ACC112 (cell line): ENCODE results near the gene MDN1.

Source experiments
- H2AFZ ChIP-seq: fragments of 200-600 bp; sonication (generic); one replicate; pipeline ENCODE4 v1.6.0; 2017; ENCODE audit warnings: antibody characterized with exemption, low read length; ENCODE audit not compliant: unreplicated experiment
- H3K27ac ChIP-seq: fragments of 200-600 bp; sonication (generic); 2 replicates; pipeline ENCODE4 v1.5.1; 2014; ENCODE audit warnings: low read depth, mild to moderate bottlenecking, antibody characterized with exemption, low read length, moderate library complexity
- H3K27me3 ChIP-seq: fragments of 200-600 bp; sonication (generic); 2 replicates; pipeline ENCODE4 v1.6.1; 2014; ENCODE audit warnings: mild to moderate bottlenecking, antibody characterized with exemption, low read length, moderate library complexity, mixed read lengths; ENCODE audit not compliant: insufficient read depth
- H3K36me3 ChIP-seq: fragments of 200-600 bp; sonication (generic); 2 replicates; pipeline ENCODE4 v1.6.1; 2016; ENCODE audit warnings: mild to moderate bottlenecking, antibody characterized with exemption, low read length, moderate library complexity, mixed read lengths; ENCODE audit not compliant: insufficient read depth
- H3K4me1 ChIP-seq: fragments of 200-600 bp; sonication (generic); one replicate; pipeline ENCODE4 v1.6.1; 2016; ENCODE audit warnings: low read length, mixed read lengths; ENCODE audit not compliant: insufficient read depth, unreplicated experiment, control insufficient read depth
- H3K4me3 ChIP-seq: fragments of 200-600 bp; sonication (generic); 2 replicates; pipeline ENCODE4 v1.5.1; 2014; ENCODE audit warnings: mild to moderate bottlenecking, low read depth, low read length
- H3K79me2 ChIP-seq: fragments of 200-600 bp; sonication (generic); one replicate; pipeline ENCODE4 v1.6.0; 2016; ENCODE audit warnings: low read length; ENCODE audit not compliant: control insufficient read depth, unreplicated experiment, insufficient read depth

The MDN1 gene

DNA sequence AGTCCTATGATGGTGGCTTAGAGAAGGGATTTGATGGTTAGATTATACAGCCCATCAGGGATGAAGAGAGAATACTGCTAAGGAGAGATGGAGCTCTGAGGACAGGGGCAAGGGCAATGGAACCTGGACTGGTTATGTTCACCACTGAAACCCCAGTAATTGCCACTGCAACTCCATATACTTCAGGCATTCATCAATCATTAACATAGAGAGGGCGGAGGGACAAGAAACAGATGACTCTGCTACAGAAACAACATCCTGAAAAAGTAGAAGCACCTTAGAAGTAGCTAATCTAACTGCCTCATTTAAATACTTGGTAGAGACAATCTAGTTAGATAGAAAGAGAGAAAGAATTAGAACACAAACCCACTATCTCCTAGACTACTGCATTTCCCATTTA is 89.8 kb downstream of the MDN1 start:
- Histone ChIP-seq H3K36me3 (peaks cover 28% of the 10 kb centered on the region), H3K4me1 (no peaks in the 10 kb centered on the region), H3K79me2 (no peaks in the 10 kb centered on the region), H2AFZ (no peak overlapping the region), H3K27ac (no peak overlapping the region), H3K27me3 (no peaks in the 10 kb centered on the region), H3K4me3 (no peak overlapping the region)

DNA sequence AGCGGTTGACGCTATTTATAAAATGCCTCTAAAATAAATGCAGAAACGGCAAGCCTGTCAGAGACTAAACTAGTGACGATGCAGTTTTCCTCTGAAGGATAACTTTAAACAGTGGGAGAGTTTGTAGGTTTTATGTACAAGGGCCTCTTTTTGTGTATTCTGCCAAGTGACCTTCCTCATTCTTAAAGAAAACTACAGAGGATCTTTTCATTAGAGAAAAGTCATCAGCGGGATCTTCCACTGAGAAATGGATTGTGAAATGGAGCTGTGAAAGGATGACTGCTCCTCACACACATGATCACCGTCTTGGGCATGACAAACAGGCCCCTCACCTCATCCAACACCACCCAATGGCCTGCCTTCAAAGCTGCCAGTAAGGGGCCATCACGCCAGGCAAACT is 92.1 kb downstream of the MDN1 start:
- Histone ChIP-seq H3K4me1 (no peaks in the 10 kb centered on the region), H3K36me3 (peaks cover 25% of the 10 kb centered on the region), H3K27ac (no peak overlapping the region), H2AFZ (no peak overlapping the region), H3K27me3 (no peaks in the 10 kb centered on the region), H3K4me3 (no peak overlapping the region), H3K79me2 (no peaks in the 10 kb centered on the region)

DNA sequence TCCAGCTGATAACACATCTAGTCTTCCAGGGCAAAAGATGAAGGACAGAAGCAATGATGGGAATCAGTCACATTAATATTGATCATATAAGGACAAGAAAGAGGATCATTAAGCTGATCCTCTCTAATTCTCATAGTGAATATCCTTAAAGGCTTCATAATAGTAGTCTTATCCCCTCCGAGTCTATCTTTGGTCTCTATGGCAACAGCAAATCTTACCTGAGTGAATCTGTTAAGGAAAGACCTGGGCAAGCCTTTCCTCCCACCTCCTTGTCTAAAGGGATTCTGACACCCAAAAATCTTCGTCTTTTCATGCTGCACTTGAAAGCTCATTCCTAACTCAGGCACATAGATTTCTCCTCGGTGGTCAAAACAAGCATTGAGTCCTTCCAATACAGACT is 94.6 kb downstream of the MDN1 start:
- no peak overlapping the region for H2AFZ ChIP-seq
- peaks cover 21% of the 10 kb centered on the region for H3K36me3 ChIP-seq

DNA sequence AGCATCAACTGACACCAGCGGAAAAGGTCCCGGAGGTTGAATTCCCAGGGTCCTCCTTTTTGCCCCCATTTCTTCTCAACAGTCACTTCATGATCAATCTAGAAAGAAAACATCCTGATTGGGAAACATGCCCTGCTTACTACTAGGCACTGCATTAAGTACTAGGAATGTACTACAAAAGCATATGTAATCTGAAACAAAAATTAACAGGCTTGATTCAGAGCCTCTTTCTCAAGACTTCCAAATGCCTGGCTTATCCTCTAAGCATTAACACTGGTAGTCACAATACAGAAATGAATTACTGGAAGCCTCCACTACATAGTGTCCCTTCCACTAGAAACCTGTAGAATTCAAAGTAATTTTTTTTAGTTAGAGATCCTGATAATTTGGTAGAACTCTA is 96.5 kb downstream of the MDN1 start:
- no peak overlapping the region for H3K4me3 ChIP-seq
- no peaks in the 10 kb centered on the region for H3K27me3 ChIP-seq
- no peaks in the 10 kb centered on the region for H3K4me1 ChIP-seq
- H2AFZ ChIP-seq: no peak overlapping the region
- H3K27ac ChIP-seq: no peak overlapping the region
- no peaks in the 10 kb centered on the region for H3K79me2 ChIP-seq
- peaks cover 30% of the 10 kb centered on the region for H3K36me3 ChIP-seq

More for the DNA sequence above, 94.6 kb downstream of the MDN1 start:
- Histone ChIP-seq H3K79me2 (no peaks in the 10 kb centered on the region), H3K27ac (no peak overlapping the region), H3K4me3 (no peak overlapping the region), H3K27me3 (no peaks in the 10 kb centered on the region), H3K4me1 (no peaks in the 10 kb centered on the region)

DNA sequence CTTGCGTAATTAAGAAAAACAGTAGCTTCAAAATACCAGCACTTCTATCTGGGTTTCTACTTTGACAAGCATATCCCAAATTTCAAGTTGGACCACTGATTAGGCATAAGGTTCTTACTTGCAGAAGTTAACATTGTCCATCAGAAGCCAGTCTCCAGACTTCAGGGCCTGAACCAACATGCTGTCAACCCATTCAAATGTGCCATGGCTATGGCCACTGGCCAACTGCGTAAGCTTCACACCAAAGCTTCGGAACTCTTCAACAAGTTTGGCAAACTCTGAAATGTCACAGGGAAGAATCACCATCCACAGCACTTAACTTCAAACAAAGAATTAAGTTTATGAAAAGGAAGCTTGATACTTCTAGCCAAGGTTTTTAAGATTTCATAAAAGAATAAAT is 103.1 kb downstream of the MDN1 start:
- Histone ChIP-seq H3K27ac (no peak overlapping the region), H3K4me1 (no peaks in the 10 kb centered on the region), H3K4me3 (no peak overlapping the region), H2AFZ (no peak overlapping the region), H3K79me2 (no peaks in the 10 kb centered on the region), H3K36me3 (peaks cover 23% of the 10 kb centered on the region), H3K27me3 (no peaks in the 10 kb centered on the region)

DNA sequence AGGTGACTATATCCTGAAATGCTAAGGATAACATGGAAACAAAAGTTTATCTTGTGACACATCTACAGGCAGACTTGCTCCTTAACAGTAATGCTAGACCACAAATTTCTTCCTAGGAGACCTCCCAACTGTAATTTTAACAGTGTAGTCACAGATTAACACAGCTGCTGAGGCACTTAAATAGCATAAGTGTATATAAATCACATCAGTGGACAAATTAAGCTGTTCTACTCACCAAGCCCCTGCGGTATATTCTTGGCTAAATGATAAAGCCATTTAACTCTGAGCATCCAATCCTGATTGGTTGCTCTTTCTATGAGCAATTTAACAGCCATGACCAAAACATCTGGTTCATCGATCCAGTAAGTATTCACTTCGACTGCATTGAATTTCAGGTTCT is 107.8 kb downstream of the MDN1 start:
- Histone ChIP-seq H3K4me1 (no peaks in the 10 kb centered on the region), H3K36me3 (peaks cover 21% of the 10 kb centered on the region), H2AFZ (no peak overlapping the region), H3K79me2 (no peaks in the 10 kb centered on the region), H3K4me3 (no peak overlapping the region), H3K27me3 (no peaks in the 10 kb centered on the region), H3K27ac (no peak overlapping the region)

DNA sequence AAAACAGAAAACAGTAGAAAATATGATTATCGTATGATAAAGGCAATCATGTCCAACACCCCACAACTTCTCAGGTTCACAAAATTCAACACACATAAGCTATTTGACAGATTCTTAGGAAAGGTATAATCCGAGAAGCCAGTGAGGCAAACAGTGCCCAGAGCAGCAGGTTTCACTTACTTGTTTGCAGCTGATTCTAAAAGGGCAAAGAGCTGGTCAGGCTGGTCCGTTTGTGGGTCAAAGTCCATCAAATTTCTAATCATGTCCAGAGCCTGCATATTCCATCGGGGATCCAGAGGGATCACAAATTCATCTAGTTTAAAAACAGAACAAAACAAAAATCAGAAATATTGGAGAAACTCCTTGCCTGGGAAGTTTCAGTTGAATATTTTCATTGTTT is 111.3 kb downstream of the MDN1 start:
- Histone ChIP-seq H3K4me1 (no peaks in the 10 kb centered on the region), H3K36me3 (peaks cover 28% of the 10 kb centered on the region), H3K27me3 (no peaks in the 10 kb centered on the region), H3K79me2 (no peaks in the 10 kb centered on the region), H3K4me3 (no peak overlapping the region), H2AFZ (no peak overlapping the region), H3K27ac (no peak overlapping the region)

DNA sequence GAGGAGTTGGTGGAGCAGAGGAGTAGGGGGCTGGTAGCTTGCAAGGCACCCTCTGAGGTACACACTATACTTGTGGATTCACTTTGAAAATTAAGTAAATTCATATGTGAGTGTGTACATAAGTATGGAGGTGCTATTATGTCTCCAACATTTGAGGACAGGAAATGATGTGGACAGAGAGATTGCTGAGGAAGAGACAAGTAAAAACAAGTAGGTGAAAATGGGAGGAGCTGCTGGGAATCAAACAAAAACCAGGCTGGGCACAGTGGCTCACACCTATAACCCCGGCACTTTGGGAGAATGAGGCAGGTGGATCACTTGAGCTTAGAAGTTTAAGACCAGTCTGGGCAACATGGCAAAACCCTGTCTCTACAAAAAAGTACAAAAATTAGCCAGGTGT is 111.8 kb downstream of the MDN1 start:
- no peaks in the 10 kb centered on the region for H3K27me3 ChIP-seq
- no peak overlapping the region for H2AFZ ChIP-seq
- H3K4me1 ChIP-seq: no peaks in the 10 kb centered on the region
- H3K27ac ChIP-seq: no peak overlapping the region
- peaks cover 28% of the 10 kb centered on the region for H3K36me3 ChIP-seq
- H3K4me3 ChIP-seq: no peak overlapping the region
- H3K79me2 ChIP-seq: no peaks in the 10 kb centered on the region

DNA sequence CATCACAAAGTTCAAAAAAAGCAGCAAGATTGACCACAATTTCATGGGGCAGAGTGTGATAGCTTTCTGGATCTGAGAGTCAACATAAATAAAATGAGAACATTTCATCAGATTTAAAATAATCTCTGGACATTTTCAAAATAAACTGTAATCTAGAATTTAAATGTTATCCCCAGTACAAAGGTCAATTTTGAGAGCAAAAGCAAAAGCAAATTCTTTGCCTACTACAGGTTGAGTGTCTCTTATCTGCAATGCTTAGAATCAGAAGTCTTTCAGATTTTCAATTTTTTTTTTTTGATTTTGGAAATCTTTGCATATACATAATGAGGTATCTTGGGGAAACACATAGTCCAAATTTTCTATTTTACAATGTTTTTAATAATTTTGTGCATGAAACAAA is 113.5 kb downstream of the MDN1 start:
- Histone ChIP-seq H3K4me1 (no peaks in the 10 kb centered on the region), H3K27me3 (no peaks in the 10 kb centered on the region), H3K4me3 (no peak overlapping the region), H3K36me3 (peaks cover 30% of the 10 kb centered on the region), H2AFZ (no peak overlapping the region), H3K27ac (no peak overlapping the region), H3K79me2 (no peaks in the 10 kb centered on the region)

DNA sequence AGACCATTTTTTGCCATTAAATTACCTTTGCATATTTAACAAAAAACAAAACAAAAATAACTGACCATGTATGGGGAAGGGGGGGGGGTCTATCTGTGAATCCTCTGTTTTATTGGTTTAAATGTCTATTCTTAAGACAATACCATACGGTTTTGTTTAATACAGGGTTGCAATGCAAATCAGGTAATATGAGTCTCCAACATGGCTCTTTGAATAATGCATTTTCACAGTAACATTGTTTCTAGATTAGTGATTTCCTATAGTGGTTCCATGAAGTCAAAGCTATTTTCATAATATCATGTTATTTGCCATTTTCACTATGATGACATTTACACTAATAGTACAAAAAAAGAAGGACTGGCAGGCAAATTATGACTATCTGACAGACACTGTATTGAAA is 116.3 kb downstream of the MDN1 start:
- Histone ChIP-seq H3K36me3 (peaks cover 37% of the 10 kb centered on the region), H3K4me1 (no peaks in the 10 kb centered on the region), H3K27ac (no peak overlapping the region), H2AFZ (no peak overlapping the region), H3K4me3 (no peak overlapping the region), H3K27me3 (no peaks in the 10 kb centered on the region), H3K79me2 (no peaks in the 10 kb centered on the region)

DNA sequence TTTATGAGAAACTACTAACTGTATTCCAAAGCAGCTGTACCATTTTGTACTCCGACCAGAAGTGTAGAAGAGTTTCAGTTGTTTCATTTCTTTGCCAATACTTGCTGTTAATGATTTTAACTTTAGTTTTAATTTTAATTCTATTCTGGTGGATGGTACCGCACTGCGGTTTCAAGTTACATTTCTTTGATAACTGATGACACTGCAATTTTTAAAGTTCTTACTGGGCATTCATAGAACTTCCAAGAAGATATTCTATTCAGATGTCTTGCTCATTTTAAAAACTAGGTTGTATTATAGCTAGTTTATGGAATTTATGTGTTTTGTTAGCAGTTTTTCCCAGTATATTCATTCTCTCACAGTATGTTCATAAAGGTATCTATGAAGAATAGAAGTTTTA is 117.2 kb downstream of the MDN1 start:
- Histone ChIP-seq H3K4me3 (no peak overlapping the region), H3K36me3 (peaks cover 33% of the 10 kb centered on the region), H3K27me3 (no peaks in the 10 kb centered on the region)

DNA sequence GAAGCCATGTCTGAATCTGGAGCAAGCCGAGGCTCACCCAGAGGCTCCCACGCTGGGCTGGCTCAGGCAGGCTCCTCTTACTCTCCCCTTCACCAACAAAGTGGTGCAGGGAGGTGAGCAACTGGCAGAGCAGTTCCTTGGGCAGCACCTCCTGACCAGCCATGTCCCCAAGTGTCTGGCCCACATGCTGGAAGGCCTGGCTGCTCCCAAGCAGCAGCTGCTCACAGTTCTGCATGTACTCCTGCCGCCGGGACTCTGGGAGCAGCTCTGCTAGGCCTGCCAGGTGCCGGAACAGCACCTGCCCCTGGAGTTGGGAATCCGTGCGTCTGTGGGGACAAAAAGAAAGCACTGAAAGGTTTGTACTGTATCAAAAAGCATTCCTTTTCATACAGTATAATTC is 123.9 kb downstream of the MDN1 start:
- Histone ChIP-seq H3K27ac (no peak overlapping the region), H3K79me2 (no peaks in the 10 kb centered on the region), H3K4me1 (no peaks in the 10 kb centered on the region), H3K27me3 (no peaks in the 10 kb centered on the region), H3K36me3 (peaks cover 14% of the 10 kb centered on the region), H2AFZ (no peak overlapping the region), H3K4me3 (no peak overlapping the region)

More for the DNA sequence above, 117.2 kb downstream of the MDN1 start:
- Histone ChIP-seq H2AFZ (no peak overlapping the region), H3K79me2 (no peaks in the 10 kb centered on the region), H3K4me1 (no peaks in the 10 kb centered on the region), H3K27ac (no peak overlapping the region)
